ENCODE results near the gene JOSD2. TPM values are rescaled to one million over a fixed set of nuclear protein-coding genes. Genes with fewer than 3 reads are reported as not detected.

The JOSD2 gene
- total RNA-seq, 2 donors from 2014 or later, result 11.6 to 34.7 TPM

DNA sequence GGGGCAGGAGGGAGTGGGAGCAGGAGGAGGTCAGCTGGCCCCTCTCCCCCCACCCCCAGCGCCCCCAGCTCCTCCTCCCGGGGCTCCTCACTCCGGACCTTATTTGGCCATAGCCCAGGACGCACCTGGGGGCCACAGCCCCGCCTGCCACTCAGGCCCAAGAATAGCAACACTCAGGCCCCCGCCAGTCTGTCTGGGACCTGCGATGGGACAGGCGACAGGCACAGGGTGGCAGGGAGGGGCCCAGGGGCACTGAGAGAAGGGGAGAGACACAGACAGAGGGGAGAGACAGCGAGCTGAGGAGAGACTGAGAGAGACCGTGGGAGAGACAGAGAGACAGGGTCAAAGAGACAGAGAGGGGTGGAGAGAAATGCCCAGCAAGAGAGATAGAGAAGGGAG lies 10.2 kb downstream of the JOSD2 start:
- DNase-seq (ENCODE audit: low spot score), result no peak
- no peaks in the 10 kb centered on the region for H3K4me1 ChIP-seq (ENCODE audit: control insufficient read depth in 1 of 2, low read depth in 2 of 2)
- no peaks in the 10 kb centered on the region for H3K27me3 ChIP-seq (replicated peaks; ENCODE audit: insufficient read depth)
- no peak overlapping the region for H3K4me3 ChIP-seq
- no peak for ATAC-seq (ENCODE audit: insufficient number of reproducible peaks, low FRiP score, low read depth)
- no peaks in the 10 kb centered on the region for H3K36me3 ChIP-seq
- H3K9me3 ChIP-seq, result no peaks in the 10 kb centered on the region
- TF ChIP-seq, protein P1, sequence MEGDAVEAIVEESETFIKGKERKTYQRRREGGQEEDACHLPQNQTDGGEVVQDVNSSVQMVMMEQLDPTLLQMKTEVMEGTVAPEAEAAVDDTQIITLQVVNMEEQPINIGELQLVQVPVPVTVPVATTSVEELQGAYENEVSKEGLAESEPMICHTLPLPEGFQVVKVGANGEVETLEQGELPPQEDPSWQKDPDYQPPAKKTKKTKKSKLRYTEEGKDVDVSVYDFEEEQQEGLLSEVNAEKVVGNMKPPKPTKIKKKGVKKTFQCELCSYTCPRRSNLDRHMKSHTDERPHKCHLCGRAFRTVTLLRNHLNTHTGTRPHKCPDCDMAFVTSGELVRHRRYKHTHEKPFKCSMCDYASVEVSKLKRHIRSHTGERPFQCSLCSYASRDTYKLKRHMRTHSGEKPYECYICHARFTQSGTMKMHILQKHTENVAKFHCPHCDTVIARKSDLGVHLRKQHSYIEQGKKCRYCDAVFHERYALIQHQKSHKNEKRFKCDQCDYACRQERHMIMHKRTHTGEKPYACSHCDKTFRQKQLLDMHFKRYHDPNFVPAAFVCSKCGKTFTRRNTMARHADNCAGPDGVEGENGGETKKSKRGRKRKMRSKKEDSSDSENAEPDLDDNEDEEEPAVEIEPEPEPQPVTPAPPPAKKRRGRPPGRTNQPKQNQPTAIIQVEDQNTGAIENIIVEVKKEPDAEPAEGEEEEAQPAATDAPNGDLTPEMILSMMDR (IDR thresholded peaks at IDR 0.05), result no peak
- H3K27ac ChIP-seq, result no peak overlapping the region

DNA sequence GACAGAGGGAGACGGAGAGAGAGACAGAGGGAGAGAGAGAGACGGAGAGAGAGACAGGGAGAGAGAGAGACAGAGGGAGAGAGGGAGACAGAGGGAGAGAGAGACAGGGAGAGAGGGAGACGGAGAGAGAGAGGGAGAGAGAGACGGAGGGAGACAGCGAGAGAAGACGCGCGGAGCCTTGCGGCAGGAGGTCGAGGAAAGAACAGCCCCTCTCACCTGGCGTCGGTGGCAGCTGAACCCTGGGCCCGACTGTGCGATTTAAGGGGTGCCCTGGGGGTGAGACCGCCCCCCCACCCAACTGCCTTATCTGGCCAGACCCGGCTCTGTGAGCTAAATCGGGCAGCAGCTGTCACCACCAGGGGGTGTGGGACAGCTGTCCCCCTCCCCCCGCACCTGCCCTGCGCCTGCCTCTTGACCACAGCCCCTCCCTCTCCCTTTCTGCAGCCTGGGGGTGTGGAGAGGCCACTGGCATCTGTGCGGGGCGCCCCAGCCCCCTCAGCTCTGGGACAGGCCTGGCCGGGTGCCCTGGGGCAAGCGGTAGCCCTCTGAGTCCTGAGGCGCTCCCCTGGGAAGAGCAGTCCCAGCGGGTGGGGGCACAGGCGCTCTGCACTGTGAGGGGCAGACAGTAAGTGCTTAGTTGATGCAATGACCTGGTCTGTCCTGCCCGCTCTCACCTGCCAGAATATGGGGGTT lies 10.8 kb downstream of the JOSD2 start:
- ATAC-seq (ENCODE audit: insufficient number of reproducible peaks, low FRiP score, low read depth) (no peak), DNase-seq (ENCODE audit: low spot score) (no peak)
- Histone ChIP-seq H3K27ac (no peak overlapping the region), H3K4me1 (ENCODE audit: control insufficient read depth in 1 of 2, low read depth in 2 of 2) (no peaks in the 10 kb centered on the region), H3K4me3 (no peak overlapping the region), H3K9me3 (no peaks in the 10 kb centered on the region), H3K36me3 (no peaks in the 10 kb centered on the region), H3K27me3 (replicated peaks; ENCODE audit: insufficient read depth) (no peaks in the 10 kb centered on the region)
- TF ChIP-seq, protein P1 (IDR thresholded peaks at IDR 0.05), result no peak

DNA sequence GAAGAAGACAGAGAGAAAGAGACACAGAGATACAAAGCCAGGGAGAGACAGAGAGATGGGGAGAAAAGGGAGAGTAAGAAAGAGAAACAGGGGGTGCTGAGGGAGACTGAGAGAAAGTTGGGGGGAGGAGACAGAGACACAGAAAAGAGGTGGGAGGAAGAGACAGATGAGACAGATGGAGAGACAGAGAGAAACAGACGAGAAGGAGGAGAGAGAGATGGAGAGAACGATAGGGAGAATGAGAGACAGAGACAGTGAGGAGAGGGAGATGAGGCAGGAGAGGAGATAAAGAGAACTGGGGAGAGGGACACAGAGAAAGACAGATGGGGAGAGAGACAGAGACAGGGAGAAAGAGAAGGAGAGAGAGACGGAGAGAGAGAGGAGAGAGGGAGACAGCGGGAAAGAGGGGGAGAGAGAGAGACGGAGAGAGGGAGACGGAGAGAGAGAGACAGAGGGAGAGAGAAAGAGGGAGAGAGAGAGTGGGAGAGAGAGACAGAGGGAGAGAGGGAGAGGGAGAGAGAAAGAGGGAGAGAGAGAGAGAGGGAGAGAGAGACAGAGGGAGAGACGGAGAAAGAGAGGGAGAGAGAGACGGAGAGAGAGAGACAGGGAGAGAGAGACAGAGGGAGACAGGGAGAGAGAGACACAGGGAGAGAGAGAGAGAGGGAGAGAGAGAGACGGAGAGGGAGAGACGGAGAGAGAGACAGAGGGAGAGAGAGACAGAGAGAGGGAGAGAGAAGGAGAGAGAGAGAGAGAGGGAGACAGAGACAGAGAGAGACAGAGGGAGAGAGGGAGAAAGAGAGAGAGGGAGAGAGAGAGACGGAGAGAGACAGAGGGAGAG lies 12.6 kb downstream of the JOSD2 start:
- TF ChIP-seq, protein P1 (IDR thresholded peaks at IDR 0.05), result no peak
- no peaks in the 10 kb centered on the region for H3K36me3 ChIP-seq
- DNase-seq (ENCODE audit: low spot score), result no peak
- ATAC-seq (ENCODE audit: insufficient number of reproducible peaks, low FRiP score, low read depth), result no peak
- H3K9me3 ChIP-seq, result no peaks in the 10 kb centered on the region
- no peaks in the 10 kb centered on the region for H3K27me3 ChIP-seq (replicated peaks; ENCODE audit: insufficient read depth)
- H3K4me1 ChIP-seq (ENCODE audit: control insufficient read depth in 1 of 2, low read depth in 2 of 2), result no peaks in the 10 kb centered on the region
- H3K4me3 ChIP-seq, result no peak overlapping the region
- no peak overlapping the region for H3K27ac ChIP-seq

DNA sequence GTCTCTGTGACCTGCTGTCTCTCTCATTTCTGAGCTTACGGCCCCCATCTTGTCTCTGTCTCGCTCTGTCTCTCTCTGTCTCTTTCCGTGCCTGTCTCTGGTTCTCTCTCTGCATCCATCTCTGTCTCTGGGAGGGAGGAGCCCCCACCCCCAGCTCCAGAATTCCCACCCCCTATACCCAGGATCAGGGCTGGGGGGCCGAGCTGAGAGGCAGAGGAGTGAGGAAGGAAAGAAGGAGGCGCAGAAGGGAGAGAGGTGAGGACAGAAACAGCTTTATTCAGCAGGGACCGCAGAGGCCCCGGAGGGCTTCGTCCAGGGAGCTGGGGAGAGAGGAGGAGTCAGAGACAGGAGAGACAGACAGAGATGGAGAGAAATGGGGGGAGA lies 14.0 kb downstream of the JOSD2 start:
- Histone ChIP-seq H3K4me1 (ENCODE audit: control insufficient read depth in 1 of 2, low read depth in 2 of 2) (no peaks in the 10 kb centered on the region), H3K4me3 (no peak overlapping the region), H3K36me3 (no peaks in the 10 kb centered on the region), H3K9me3 (no peaks in the 10 kb centered on the region), H3K27me3 (replicated peaks; ENCODE audit: insufficient read depth) (no peaks in the 10 kb centered on the region), H3K27ac (no peak overlapping the region)
- ATAC-seq (ENCODE audit: insufficient number of reproducible peaks, low FRiP score, low read depth) (no peak), DNase-seq (ENCODE audit: low spot score) (no peak)
- TF ChIP-seq, protein P1 (IDR thresholded peaks at IDR 0.05), result no peak

DNA sequence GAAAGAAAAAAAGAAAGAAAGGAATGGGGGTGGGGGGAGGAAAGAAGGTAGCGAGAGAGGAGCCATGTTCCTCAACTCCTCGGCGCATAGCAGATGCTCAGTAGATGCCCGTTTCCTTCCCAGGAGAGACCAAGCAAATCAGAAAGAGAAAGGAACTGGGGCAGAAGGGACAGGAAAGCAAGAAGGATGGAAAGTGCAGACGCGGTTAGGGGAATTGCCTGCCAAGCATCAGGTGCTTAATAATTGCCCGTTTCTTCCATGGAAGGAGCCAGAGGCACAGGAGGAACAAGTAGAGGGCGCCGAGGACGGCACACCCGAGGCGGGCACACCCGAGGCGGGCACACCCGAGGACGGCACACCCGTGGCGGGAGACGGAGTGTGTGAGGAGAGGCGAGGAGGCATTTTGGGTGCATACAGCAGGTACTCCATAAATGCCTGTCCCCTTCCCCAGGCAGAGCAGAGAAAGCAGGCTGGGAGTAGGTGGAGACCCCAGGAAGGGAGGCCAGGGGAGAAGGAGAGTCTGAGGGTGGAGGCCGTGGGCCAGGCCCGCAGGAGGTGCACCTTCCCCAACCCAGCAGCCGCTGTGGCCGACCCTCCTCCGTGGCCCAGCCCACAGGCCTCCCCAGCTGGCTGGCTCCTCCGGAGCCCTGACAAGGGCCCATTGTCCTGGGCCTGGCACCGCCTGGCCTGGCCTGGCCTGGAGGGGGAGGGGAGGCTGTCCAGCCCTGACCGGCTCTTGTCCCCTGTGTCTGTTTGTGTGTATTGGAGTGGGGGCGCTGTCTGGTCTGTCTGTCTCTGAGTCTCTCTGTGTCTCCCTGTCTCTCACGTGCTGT lies 14.6 kb downstream of the JOSD2 start:
- no peak overlapping the region for H3K4me3 ChIP-seq
- H3K36me3 ChIP-seq, result no peaks in the 10 kb centered on the region
- no peaks in the 10 kb centered on the region for H3K9me3 ChIP-seq
- no peak overlapping the region for H3K27ac ChIP-seq
- TF ChIP-seq, protein P1 (IDR thresholded peaks at IDR 0.05), result no peak
- DNase-seq (ENCODE audit: low spot score) (no peak), ATAC-seq (ENCODE audit: insufficient number of reproducible peaks, low FRiP score, low read depth) (no peak)
- no peaks in the 10 kb centered on the region for H3K4me1 ChIP-seq (ENCODE audit: control insufficient read depth in 1 of 2, low read depth in 2 of 2)
- H3K27me3 ChIP-seq (replicated peaks; ENCODE audit: insufficient read depth), result no peaks in the 10 kb centered on the region

Measured in thoracic aorta (tissue), 2 donors.